ENCODE results near the gene CRB1.

DNA sequence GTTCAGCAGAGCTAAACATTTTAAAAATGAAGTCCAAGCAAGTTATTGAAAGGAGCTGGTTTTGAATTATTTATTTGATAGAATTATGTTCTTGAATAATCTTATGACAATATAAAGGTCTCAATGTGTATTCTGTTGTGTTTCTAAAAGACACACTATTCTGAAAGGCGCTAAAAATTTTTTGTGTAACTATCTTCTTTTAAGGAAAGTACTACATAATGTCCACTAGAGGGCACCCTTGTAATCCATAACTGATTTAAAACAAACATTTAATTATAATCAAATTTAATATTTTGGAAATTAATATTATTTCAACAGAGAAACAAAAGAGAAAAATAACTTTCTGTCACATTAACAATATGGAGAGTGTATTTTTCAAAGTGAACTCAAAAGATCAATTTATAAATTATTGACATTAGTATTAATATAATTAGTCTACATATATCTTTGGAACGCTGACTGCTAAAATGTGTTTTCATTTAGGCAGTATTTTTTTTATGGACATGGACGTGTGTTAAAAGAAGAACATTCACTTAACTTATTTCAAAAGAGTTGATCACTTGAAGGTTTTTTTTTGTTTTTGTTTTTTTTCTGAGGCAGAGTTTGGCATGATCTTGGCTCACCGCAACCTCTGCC lies 258.8 kb downstream of the CRB1 start:
- TF ChIP-seq, protein P1, sequence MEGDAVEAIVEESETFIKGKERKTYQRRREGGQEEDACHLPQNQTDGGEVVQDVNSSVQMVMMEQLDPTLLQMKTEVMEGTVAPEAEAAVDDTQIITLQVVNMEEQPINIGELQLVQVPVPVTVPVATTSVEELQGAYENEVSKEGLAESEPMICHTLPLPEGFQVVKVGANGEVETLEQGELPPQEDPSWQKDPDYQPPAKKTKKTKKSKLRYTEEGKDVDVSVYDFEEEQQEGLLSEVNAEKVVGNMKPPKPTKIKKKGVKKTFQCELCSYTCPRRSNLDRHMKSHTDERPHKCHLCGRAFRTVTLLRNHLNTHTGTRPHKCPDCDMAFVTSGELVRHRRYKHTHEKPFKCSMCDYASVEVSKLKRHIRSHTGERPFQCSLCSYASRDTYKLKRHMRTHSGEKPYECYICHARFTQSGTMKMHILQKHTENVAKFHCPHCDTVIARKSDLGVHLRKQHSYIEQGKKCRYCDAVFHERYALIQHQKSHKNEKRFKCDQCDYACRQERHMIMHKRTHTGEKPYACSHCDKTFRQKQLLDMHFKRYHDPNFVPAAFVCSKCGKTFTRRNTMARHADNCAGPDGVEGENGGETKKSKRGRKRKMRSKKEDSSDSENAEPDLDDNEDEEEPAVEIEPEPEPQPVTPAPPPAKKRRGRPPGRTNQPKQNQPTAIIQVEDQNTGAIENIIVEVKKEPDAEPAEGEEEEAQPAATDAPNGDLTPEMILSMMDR (IDR thresholded peaks at IDR 0.05 in 4 of 5, conservative IDR thresholded peaks at IDR 0.05 in 1 of 5): peak; percentile 33 to 77 (median 47)
- no peak for TF ChIP-seq POLR2A (IDR thresholded peaks at IDR 0.05)
